Adrenal gland (tissue), 5 donors: ENCODE measurements around the gene GIMAP5.

Experiments used
- CTCF ChIP-seq, 6 experiments: fragments of 450-650 bp in 4 of 6; fragments of 200-600 bp in 2 of 6; sonication (generic) in 1 of 6; IDR thresholded peaks; 1 replicate in 5 of 6; 2 replicates in 1 of 6; pipeline versions ENCODE4 v1.5.1 to v1.8.0; 2016 to 2021; ENCODE audit warnings: antibody characterized with exemption in 6 of 6, mild to moderate bottlenecking in 2 of 6, moderate library complexity in 1 of 6
- POLR2A ChIP-seq, 2 donors: fragments of 450-650 bp; IDR thresholded peaks; one replicate each; pipeline ENCODE4 v1.6.1; 2017; ENCODE audit warnings: antibody characterized with exemption in 2 of 2, mild to moderate bottlenecking in 2 of 2, moderate library complexity in 1 of 2
- donor health status: DM: no; HTN: no; CAD: no.

- no peak for TF ChIP-seq CTCF (IDR thresholded peaks at IDR 0.05)
- TF ChIP-seq POLR2A (IDR thresholded peaks at IDR 0.05), result no peak
These were observed 43.1 kb downstream of the GIMAP5 start for GRCh38 chr7:150780292-150780691.
